Mesendoderm (in vitro differentiated cells): ENCODE results near the gene TBC1D19.

Experiments
- DNase-seq: peaks from one replicate; pipeline ENCODE4 v3.0.0; 2013
- H2AK5ac ChIP-seq: 2 replicates; pipeline ENCODE4 v1.6.1; 2013; ENCODE audit warnings: low read length, inconsistent platforms
- H2BK120ac ChIP-seq: 2 replicates; pipeline ENCODE4 v1.6.1; 2013; ENCODE audit warnings: low read depth, mild to moderate bottlenecking, low read length, moderate library complexity, mixed read lengths
- H2BK15ac ChIP-seq: replicated peaks from 2 replicates; pipeline ENCODE4 v1.6.1; 2013; ENCODE audit warnings: low read depth, mild to moderate bottlenecking, moderate library complexity
- H2BK5ac ChIP-seq: 2 replicates; pipeline ENCODE4 v1.6.1; 2013; ENCODE audit warnings: low read length, inconsistent platforms
- H3K18ac ChIP-seq: 2 replicates; pipeline ENCODE4 v1.6.1; 2013; ENCODE audit warnings: mild to moderate bottlenecking, low read length, mixed read lengths
- H3K23ac ChIP-seq: one replicate; pipeline ENCODE4 v1.6.1; 2013; ENCODE audit warnings: low read length
- H3K27ac ChIP-seq: 2 replicates; pipeline ENCODE4 v1.5.1; 2013; ENCODE audit warnings: low read depth, mild to moderate bottlenecking, inconsistent platforms, low read length, moderate library complexity
- H3K27me3 ChIP-seq: 2 replicates; pipeline ENCODE4 v1.6.1; 2013; ENCODE audit warnings: low read length, control low read depth, mild to moderate bottlenecking, inconsistent platforms; ENCODE audit not compliant: insufficient read depth, poor library complexity
- H3K36me3 ChIP-seq: 2 replicates; pipeline ENCODE4 v1.6.1; 2013; ENCODE audit warnings: low read length, inconsistent platforms; ENCODE audit not compliant: control insufficient read depth, insufficient read depth
- H3K4ac ChIP-seq: one replicate; pipeline ENCODE4 v1.6.1; 2013; ENCODE audit warnings: low read depth, mild to moderate bottlenecking, low read length, moderate library complexity
- H3K4me1 ChIP-seq: 2 replicates; pipeline ENCODE4 v1.6.1; 2013; ENCODE audit warnings: low read depth, low read length, inconsistent platforms; ENCODE audit not compliant: control insufficient read depth
- H3K4me2 ChIP-seq: 2 replicates; pipeline ENCODE4 v1.6.1; 2013; ENCODE audit warnings: low read length
- H3K4me3 ChIP-seq: 2 replicates; pipeline ENCODE4 v1.5.1; 2013; ENCODE audit warnings: mild to moderate bottlenecking, low read length
- H3K56ac ChIP-seq: one replicate; pipeline ENCODE4 v1.6.1; 2013; ENCODE audit warnings: low read length
- H3K79me1 ChIP-seq: 2 replicates; pipeline ENCODE4 v1.6.1; 2013; ENCODE audit warnings: low read length, inconsistent platforms
- H3K79me2 ChIP-seq: 2 replicates; pipeline ENCODE4 v1.6.1; 2013; ENCODE audit warnings: mild to moderate bottlenecking, low read length; ENCODE audit not compliant: control insufficient read depth, insufficient read depth
- H3K9ac ChIP-seq: 2 replicates; pipeline ENCODE4 v1.6.1; 2013; ENCODE audit warnings: low read length, inconsistent platforms
- H4K5ac ChIP-seq: one replicate; pipeline ENCODE4 v1.6.1; 2013; ENCODE audit warnings: low read length
- H4K8ac ChIP-seq: one replicate; pipeline ENCODE4 v1.6.1; 2013; ENCODE audit warnings: low read depth, mild to moderate bottlenecking, control low read depth, low read length, moderate library complexity
- WGBS: extraction: QIAGEN DNeasy Blood & Tissue Kit; methylation state at CpG from one replicate; pipeline ENCODE4 v1.1.7; 2013; ENCODE audit warnings: low lambda C conversion rate, missing lambda C conversion rate; ENCODE audit not compliant: insufficient coverage; ENCODE audit errors: extremely low coverage; 5-methylcytosine and 5-hydroxymethylcytosine counted together

The TBC1D19 gene

GRCh38 chr4:26792639-26793038 lies 208.8 kb downstream of the TBC1D19 start:
- Histone ChIP-seq H3K79me1 (no peaks in the 10 kb centered on the region), H3K56ac (no peak overlapping the region), H3K36me3 (no peaks in the 10 kb centered on the region), H4K8ac (no peak overlapping the region), H3K23ac (no peak overlapping the region), H3K4me1 (peaks cover 1% of the 10 kb centered on the region), H2BK120ac (no peak overlapping the region), H2AK5ac (no peak overlapping the region), H3K27me3 (no peaks in the 10 kb centered on the region), H3K4ac (no peak overlapping the region), H3K4me3 (no peak overlapping the region), H3K18ac (no peak overlapping the region), H4K5ac (no peak overlapping the region), H3K4me2 (no peak overlapping the region), H2BK5ac (no peak overlapping the region), H3K79me2 (no peaks in the 10 kb centered on the region), H3K9ac (no peak overlapping the region), H3K27ac (no peak overlapping the region), H2BK15ac (no peak overlapping the region)
- DNase-seq = no peak

- Histone ChIP-seq H3K27me3 (no peaks in the 10 kb centered on the region), H2BK5ac (no peak overlapping the region), H3K4me3 (no peak overlapping the region), H2BK120ac (no peak overlapping the region), H3K36me3 (no peaks in the 10 kb centered on the region), H3K4me2 (no peak overlapping the region), H3K56ac (no peak overlapping the region), H3K79me2 (no peaks in the 10 kb centered on the region), H4K5ac (no peak overlapping the region), H2AK5ac (no peak overlapping the region), H3K4ac (no peak overlapping the region), H2BK15ac (no peak overlapping the region), H3K4me1 (no peaks in the 10 kb centered on the region), H3K9ac (no peak overlapping the region), H3K18ac (no peak overlapping the region), H3K27ac (no peak overlapping the region), H3K23ac (no peak overlapping the region), H3K79me1 (no peaks in the 10 kb centered on the region), H4K8ac (no peak overlapping the region)
- DNase-seq = peak; percentile 40
- no CpG with 5 or more reads among the region's 2 CpGs for WGBS
Observed at GRCh38 chr4:26793735-26794134, 209.9 kb downstream of the TBC1D19 start.

GRCh38 chr4:26796081-26796480 lies 212.2 kb downstream of the TBC1D19 start:
- H4K5ac ChIP-seq = no peak overlapping the region
- no peaks in the 10 kb centered on the region for H3K4me1 ChIP-seq
- H2AK5ac ChIP-seq = no peak overlapping the region
- H3K18ac ChIP-seq = no peak overlapping the region
- no peaks in the 10 kb centered on the region for H3K36me3 ChIP-seq
- no peak overlapping the region for H3K4me3 ChIP-seq
- no peak overlapping the region for H2BK15ac ChIP-seq
- no peaks in the 10 kb centered on the region for H3K79me1 ChIP-seq
- no peaks in the 10 kb centered on the region for H3K79me2 ChIP-seq
- H3K4me2 ChIP-seq = no peak overlapping the region
- H3K27ac ChIP-seq = no peak overlapping the region
- no peak overlapping the region for H3K56ac ChIP-seq
- WGBS = no CpG with 5 or more reads among the region's 3 CpGs
- H4K8ac ChIP-seq = no peak overlapping the region
- no peak overlapping the region for H3K4ac ChIP-seq
- no peaks in the 10 kb centered on the region for H3K27me3 ChIP-seq
- DNase-seq = no peak
- H3K9ac ChIP-seq = no peak overlapping the region
- H3K23ac ChIP-seq = no peak overlapping the region
- H2BK5ac ChIP-seq = no peak overlapping the region
- no peak overlapping the region for H2BK120ac ChIP-seq

- Histone ChIP-seq H3K36me3 (no peaks in the 10 kb centered on the region), H3K9ac (no peak overlapping the region), H3K27me3 (no peaks in the 10 kb centered on the region), H2AK5ac (no peak overlapping the region), H2BK15ac (no peak overlapping the region), H3K4ac (no peak overlapping the region), H2BK5ac (no peak overlapping the region), H3K4me2 (no peak overlapping the region), H3K56ac (no peak overlapping the region), H3K27ac (no peak overlapping the region), H3K4me3 (no peak overlapping the region), H3K79me2 (no peaks in the 10 kb centered on the region), H3K18ac (no peak overlapping the region), H3K79me1 (no peaks in the 10 kb centered on the region), H2BK120ac (no peak overlapping the region), H3K4me1 (peaks cover 4% of the 10 kb centered on the region), H4K8ac (no peak overlapping the region), H4K5ac (no peak overlapping the region), H3K23ac (no peak overlapping the region)
- DNase-seq = peak; percentile 44
- no CpG with 5 or more reads among the region's 5 CpGs for WGBS
Observed at GRCh38 chr4:26802790-26803189, 218.9 kb downstream of the TBC1D19 start.

GRCh38 chr4:26803211-26803861 lies 219.5 kb downstream of the TBC1D19 start:
- no peaks in the 10 kb centered on the region for H3K36me3 ChIP-seq
- no peaks in the 10 kb centered on the region for H3K79me1 ChIP-seq
- H4K5ac ChIP-seq = no peak overlapping the region
- no peak overlapping the region for H2BK120ac ChIP-seq
- no peak overlapping the region for H4K8ac ChIP-seq
- H3K4me2 ChIP-seq = no peak overlapping the region
- no peak overlapping the region for H3K4me3 ChIP-seq
- peak overlapping the region; percentile 53 for H3K56ac ChIP-seq
- H3K4ac ChIP-seq = no peak overlapping the region
- H2AK5ac ChIP-seq = no peak overlapping the region
- H2BK15ac ChIP-seq = no peak overlapping the region
- H3K9ac ChIP-seq = no peak overlapping the region
- H3K79me2 ChIP-seq = no peaks in the 10 kb centered on the region
- no peak overlapping the region for H3K18ac ChIP-seq
- no peaks in the 10 kb centered on the region for H3K27me3 ChIP-seq
- peak; percentile 72 for DNase-seq
- H3K27ac ChIP-seq = no peak overlapping the region
- no peak overlapping the region for H3K23ac ChIP-seq
- WGBS = no CpG with 5 or more reads among the region's 9 CpGs
- H2BK5ac ChIP-seq = no peak overlapping the region
- H3K4me1 ChIP-seq = peaks cover 4% of the 10 kb centered on the region

- Histone ChIP-seq H3K36me3 (no peaks in the 10 kb centered on the region), H4K5ac (no peak overlapping the region), H3K4me1 (peaks cover 4% of the 10 kb centered on the region), H3K56ac (no peak overlapping the region), H3K18ac (no peak overlapping the region), H3K27ac (no peak overlapping the region), H3K9ac (no peak overlapping the region), H2BK5ac (no peak overlapping the region), H2BK15ac (no peak overlapping the region), H2BK120ac (no peak overlapping the region), H3K79me2 (no peaks in the 10 kb centered on the region), H3K4ac (no peak overlapping the region), H3K4me2 (no peak overlapping the region), H4K8ac (no peak overlapping the region), H3K27me3 (no peaks in the 10 kb centered on the region), H3K4me3 (no peak overlapping the region), H3K79me1 (no peaks in the 10 kb centered on the region), H2AK5ac (no peak overlapping the region), H3K23ac (no peak overlapping the region)
- WGBS = no CpG with 5 or more reads among the region's 26 CpGs
- no peak for DNase-seq
Observed at GRCh38 chr4:26804451-26804850, 220.6 kb downstream of the TBC1D19 start.
